ENCODE data around the gene LACTB.

Gene LACTB

GRCh38 chr15:63172851-63173451, 51.3 kb downstream of the LACTB start (continued):
- no peak for TF ChIP-seq ZNF565 (CRISPR knock-in tag; conservative IDR thresholded peaks at IDR 0.05; ENCODE audit: low read depth)

GRCh38 chr15:63176302-63176701, 54.6 kb downstream of the LACTB start:
- no peak for ATAC-seq
- no peak for TF ChIP-seq GLIS3 (CRISPR knock-in tag; IDR thresholded peaks at IDR 0.05)
- no peak for TF ChIP-seq POU6F1 (CRISPR knock-in tag; IDR thresholded peaks at IDR 0.05; ENCODE audit: borderline replicate concordance, low read depth)
- TF ChIP-seq CREB5 (CRISPR knock-in tag; IDR thresholded peaks at IDR 0.05; ENCODE audit: low read depth) = no peak
- no peak for TF ChIP-seq TCF4 (CRISPR knock-in tag; IDR thresholded peaks at IDR 0.05; ENCODE audit: borderline replicate concordance)
- no peak for TF ChIP-seq ZC3H10 (CRISPR knock-in tag; IDR thresholded peaks at IDR 0.05)
- no peak for TF ChIP-seq ESRRG (CRISPR knock-in tag; IDR thresholded peaks at IDR 0.05)
- TF ChIP-seq ZNF8 (CRISPR knock-in tag; IDR thresholded peaks at IDR 0.05) = no peak
- no peak for TF ChIP-seq ARNTL (CRISPR knock-in tag; IDR thresholded peaks at IDR 0.05; ENCODE audit: borderline replicate concordance, low read depth)
- no peak for TF ChIP-seq SNAI2 (CRISPR knock-in tag; IDR thresholded peaks at IDR 0.05)
- no peak for TF ChIP-seq TSHZ2 (CRISPR knock-in tag; IDR thresholded peaks at IDR 0.05)
- no peak for TF ChIP-seq ZNF70 (CRISPR knock-in tag; IDR thresholded peaks at IDR 0.05)
- no peak for TF ChIP-seq RARB (CRISPR knock-in tag; IDR thresholded peaks at IDR 0.05)
- no peak for TF ChIP-seq OSR1 (CRISPR knock-in tag; IDR thresholded peaks at IDR 0.05)
- no peak for TF ChIP-seq CSDC2 (CRISPR knock-in tag; IDR thresholded peaks at IDR 0.05)
- TF ChIP-seq BACH2 (CRISPR knock-in tag; IDR thresholded peaks at IDR 0.05; ENCODE audit: borderline replicate concordance) = no peak
- no peak for TF ChIP-seq ZFP30 (CRISPR knock-in tag; IDR thresholded peaks at IDR 0.05)
- TF ChIP-seq TOX (CRISPR knock-in tag; IDR thresholded peaks at IDR 0.05; ENCODE audit: borderline replicate concordance) = no peak

GRCh38 chr15:63178034-63178433, 56.4 kb downstream of the LACTB start:
- ATAC-seq = no peak
- no peak for TF ChIP-seq PPARA (CRISPR knock-in tag; IDR thresholded peaks at IDR 0.05; ENCODE audit: borderline replicate concordance)
- TF ChIP-seq ZNF8 (CRISPR knock-in tag; IDR thresholded peaks at IDR 0.05) = no peak

GRCh38 chr15:63180746-63181145, 59.1 kb downstream of the LACTB start:
- ATAC-seq = no peak
- no peak for TF ChIP-seq CSDC2 (CRISPR knock-in tag; IDR thresholded peaks at IDR 0.05)
- no peak for TF ChIP-seq BACH2 (CRISPR knock-in tag; IDR thresholded peaks at IDR 0.05; ENCODE audit: borderline replicate concordance)
- no peak for TF ChIP-seq GLIS3 (CRISPR knock-in tag; IDR thresholded peaks at IDR 0.05)
- no peak for TF ChIP-seq RARB (CRISPR knock-in tag; IDR thresholded peaks at IDR 0.05)
- no peak for TF ChIP-seq ISL1 (CRISPR knock-in tag; IDR thresholded peaks at IDR 0.05)
- TF ChIP-seq ZFP3 (CRISPR knock-in tag; IDR thresholded peaks at IDR 0.05) = no peak
- TF ChIP-seq CSRNP3 (CRISPR knock-in tag; IDR thresholded peaks at IDR 0.05) = no peak
- no peak for TF ChIP-seq SNAI2 (CRISPR knock-in tag; IDR thresholded peaks at IDR 0.05)

Measured in SK-N-SH treated with all-trans-retinoic acid at 6 μM for 48 hours (cell line).